HUES48 (cell line): ENCODE data around the gene LYPD4.

ENCODE experiments used
- H3K27ac ChIP-seq: one replicate; pipeline ENCODE4 v1.7.0; 2013; ENCODE audit warnings: low read depth, low read length, inconsistent platforms
- H3K27me3 ChIP-seq: 2 replicates; pipeline ENCODE4 v1.6.1; 2013; ENCODE audit warnings: mild to moderate bottlenecking, low read length; ENCODE audit not compliant: control insufficient read depth, insufficient read depth
- H3K36me3 ChIP-seq: 2 replicates; pipeline ENCODE4 v1.6.1; 2013; ENCODE audit warnings: low read length; ENCODE audit not compliant: control insufficient read depth, insufficient read depth
- H3K4me1 ChIP-seq: 2 replicates; pipeline ENCODE4 v1.6.1; 2013; ENCODE audit warnings: mild to moderate bottlenecking, low read length; ENCODE audit not compliant: control insufficient read depth, insufficient read depth
- H3K4me3 ChIP-seq: 2 replicates; pipeline ENCODE4 v1.5.1; 2013; ENCODE audit warnings: mild to moderate bottlenecking, low read depth, low read length
- H3K9ac ChIP-seq: 2 replicates; pipeline ENCODE4 v1.6.1; 2013; ENCODE audit warnings: mild to moderate bottlenecking, low read depth, low read length, moderate library complexity
- H3K9me3 ChIP-seq: 2 replicates; pipeline ENCODE4 v1.6.1; 2013; ENCODE audit warnings: low read length; ENCODE audit not compliant: control insufficient read depth, insufficient read depth

The LYPD4 gene

GRCh38 chr19:41847351-41848105, 3.0 kb upstream of the LYPD4 start:
- H3K36me3 ChIP-seq, result no peaks in the 10 kb centered on the region

DNA sequence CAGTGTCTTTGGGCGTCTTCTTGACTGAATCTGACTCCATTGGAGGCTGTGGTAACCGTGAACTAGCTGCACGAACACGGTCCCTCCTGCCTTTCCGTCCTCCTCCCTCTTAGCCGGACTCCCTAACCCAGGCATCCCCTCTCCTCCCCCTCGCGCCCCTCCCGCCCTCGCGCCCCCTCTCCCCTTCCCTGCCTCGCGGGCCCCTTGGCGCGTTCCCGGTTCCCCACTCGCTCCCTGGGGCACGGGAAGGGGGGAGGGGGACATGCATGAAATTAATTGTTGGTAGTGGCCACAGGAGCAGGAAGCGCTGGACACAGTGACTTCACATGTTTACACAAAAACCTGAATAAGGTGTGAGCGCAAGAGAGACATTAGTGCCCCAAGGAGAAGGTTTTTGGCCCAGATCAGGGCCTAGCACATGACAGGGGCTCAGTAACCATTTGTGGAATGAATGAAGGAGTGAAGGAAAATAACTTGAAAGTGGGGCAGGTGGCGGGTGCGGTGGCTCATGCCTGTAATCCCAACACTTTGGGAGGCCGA, 638 bp upstream of the LYPD4 start:
- no peaks in the 10 kb centered on the region for H3K4me1 ChIP-seq
- no peak overlapping the region for H3K9ac ChIP-seq
- H3K27ac ChIP-seq, result no peak overlapping the region

More at GRCh38 chr19:41847351-41848105, 3.0 kb upstream of the LYPD4 start:
- no peak overlapping the region for H3K4me3 ChIP-seq
- no peaks in the 10 kb centered on the region for H3K9me3 ChIP-seq
- peaks cover 4% of the 10 kb centered on the region; the same call in 1 of the 2 replicates for H3K4me1 ChIP-seq
- H3K27ac ChIP-seq, result no peak overlapping the region
- no peak overlapping the region for H3K9ac ChIP-seq
- no peaks in the 10 kb centered on the region; the same call in 1 of the 2 replicates for H3K27me3 ChIP-seq

GRCh38 chr19:41845001-41845050, 343 bp upstream of the LYPD4 start, which contains the start of gene DMRTC2:
TSS of gene DMRTC2 (plus strand) at chr19:41845042. CDS start at chr19:41847429, 2,387 bp downstream.
- no peaks in the 10 kb centered on the region for H3K27me3 ChIP-seq
- no peak within 1 kb of the TSS for H3K27ac ChIP-seq
- H3K9ac ChIP-seq, result no peak within 1 kb of the TSS
- no peaks in the 10 kb centered on the region for H3K4me1 ChIP-seq
- H3K4me3 ChIP-seq, result no peak within 1 kb of the TSS
- no peaks in the 10 kb centered on the region for H3K9me3 ChIP-seq
- H3K36me3 ChIP-seq, result no peaks in the 10 kb centered on the region

More for the DNA sequence above, 638 bp upstream of the LYPD4 start:
- H3K27me3 ChIP-seq, result no peaks in the 10 kb centered on the region
- no peak overlapping the region for H3K4me3 ChIP-seq
- H3K9me3 ChIP-seq, result no peaks in the 10 kb centered on the region
- H3K36me3 ChIP-seq, result no peaks in the 10 kb centered on the region

GRCh38 chr19:41843371-41843770, 1.1 kb downstream of the LYPD4 start:
- Histone ChIP-seq H3K27me3 (no peaks in the 10 kb centered on the region), H3K9me3 (no peaks in the 10 kb centered on the region), H3K4me1 (no peaks in the 10 kb centered on the region), H3K27ac (no peak overlapping the region), H3K36me3 (no peaks in the 10 kb centered on the region), H3K4me3 (no peak overlapping the region), H3K9ac (no peak overlapping the region)

- no peak overlapping the region for H3K9ac ChIP-seq
- no peaks in the 10 kb centered on the region; the same call in 1 of the 2 replicates for H3K27me3 ChIP-seq
- no peak overlapping the region for H3K27ac ChIP-seq
- H3K4me3 ChIP-seq, result no peak overlapping the region
- no peaks in the 10 kb centered on the region for H3K9me3 ChIP-seq
- H3K36me3 ChIP-seq, result no peaks in the 10 kb centered on the region
- no peaks in the 10 kb centered on the region for H3K4me1 ChIP-seq
These were observed 5.3 kb downstream of the LYPD4 start for GRCh38 chr19:41839211-41839610.

- Histone ChIP-seq H3K27ac (no peak overlapping the region), H3K9me3 (no peaks in the 10 kb centered on the region), H3K4me1 (no peaks in the 10 kb centered on the region), H3K36me3 (no peaks in the 10 kb centered on the region), H3K27me3 (no peaks in the 10 kb centered on the region; the same call in 1 of the 2 replicates), H3K4me3 (no peak overlapping the region), H3K9ac (no peak overlapping the region)
These were observed 6.3 kb downstream of the LYPD4 start for GRCh38 chr19:41837981-41838708.

DNA sequence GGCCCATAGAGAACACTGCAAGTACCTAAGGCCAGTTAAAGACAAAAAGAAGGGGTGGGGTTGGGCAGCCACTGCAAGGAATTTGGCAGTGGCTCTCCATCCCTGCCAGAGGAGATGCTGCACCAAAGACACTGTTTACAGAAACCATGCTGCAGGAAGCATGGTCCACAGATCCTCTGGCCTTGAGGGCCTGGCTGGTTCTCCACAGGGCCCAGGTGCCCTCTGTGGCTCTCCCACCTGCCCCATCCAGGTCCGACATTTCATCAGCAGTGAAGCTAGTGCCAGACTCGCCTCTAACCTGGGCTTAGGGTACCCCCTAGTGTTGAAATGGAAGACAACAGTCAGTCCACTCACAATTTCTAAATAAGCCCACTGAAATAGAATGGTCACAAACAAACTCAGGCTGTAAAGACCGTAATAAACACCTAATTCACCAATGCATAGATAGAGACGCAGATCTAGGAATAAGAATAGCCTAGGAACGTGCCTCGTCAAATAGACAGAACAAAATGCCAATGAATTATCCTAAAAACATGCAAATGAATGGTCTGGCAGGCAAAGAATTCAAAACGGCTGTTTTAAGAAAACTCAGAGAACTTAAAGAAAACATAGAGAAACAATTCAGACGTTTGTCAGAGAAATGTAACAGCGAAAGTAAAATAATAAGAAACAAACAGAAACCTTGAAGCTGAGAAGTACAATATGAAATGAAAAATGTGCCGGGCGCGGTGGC, 23.3 kb downstream of the LYPD4 start:
- H3K27ac ChIP-seq, result no peak overlapping the region
- no peak overlapping the region for H3K4me3 ChIP-seq
- H3K9me3 ChIP-seq, result no peaks in the 10 kb centered on the region
- no peak overlapping the region for H3K9ac ChIP-seq
- H3K36me3 ChIP-seq, result no peaks in the 10 kb centered on the region
- H3K27me3 ChIP-seq, result no peaks in the 10 kb centered on the region
- no peaks in the 10 kb centered on the region for H3K4me1 ChIP-seq

GRCh38 chr19:41816761-41817160, 27.7 kb downstream of the LYPD4 start:
- Histone ChIP-seq H3K4me1 (no peaks in the 10 kb centered on the region), H3K27me3 (0 out of 2 replicates have a peak, but pooled peaks cover 2% of the 10 kb centered on the region), H3K4me3 (no peak overlapping the region), H3K9me3 (no peaks in the 10 kb centered on the region), H3K27ac (no peak overlapping the region), H3K36me3 (no peaks in the 10 kb centered on the region), H3K9ac (no peak overlapping the region)

GRCh38 chr19:41815301-41815700, 29.2 kb downstream of the LYPD4 start:
- H3K36me3 ChIP-seq, result no peaks in the 10 kb centered on the region
- no peak overlapping the region for H3K9ac ChIP-seq
- H3K4me1 ChIP-seq, result no peaks in the 10 kb centered on the region
- no peak overlapping the region for H3K4me3 ChIP-seq
- no peaks in the 10 kb centered on the region for H3K9me3 ChIP-seq
- 0 out of 2 replicates have a peak, but pooled peaks cover 2% of the 10 kb centered on the region for H3K27me3 ChIP-seq
- H3K27ac ChIP-seq, result no peak overlapping the region

DNA sequence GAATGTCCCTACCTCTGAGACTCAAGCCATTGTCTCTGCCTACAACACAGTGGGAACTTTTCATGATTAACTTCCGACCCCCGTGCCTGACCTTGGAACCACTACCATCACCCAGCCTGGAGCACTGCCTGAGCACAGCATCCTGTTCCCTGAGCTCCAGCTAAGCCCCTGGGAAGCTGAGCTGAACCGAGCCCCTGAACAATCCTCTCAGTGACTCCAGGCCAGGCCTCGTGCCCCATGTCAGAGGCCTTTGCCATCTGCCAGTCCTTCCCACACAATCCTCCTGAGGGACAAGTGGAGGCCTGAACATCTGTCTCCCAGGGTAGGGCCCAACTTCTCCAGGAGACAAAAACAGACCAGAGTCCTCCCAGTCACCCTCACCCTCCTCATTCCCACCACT, 30.6 kb downstream of the LYPD4 start:
- Histone ChIP-seq H3K4me1 (no peaks in the 10 kb centered on the region), H3K27me3 (0 out of 2 replicates have a peak, but pooled peaks cover 2% of the 10 kb centered on the region), H3K4me3 (no peak overlapping the region), H3K9me3 (no peaks in the 10 kb centered on the region), H3K27ac (no peak overlapping the region), H3K9ac (no peak overlapping the region), H3K36me3 (no peaks in the 10 kb centered on the region)

DNA sequence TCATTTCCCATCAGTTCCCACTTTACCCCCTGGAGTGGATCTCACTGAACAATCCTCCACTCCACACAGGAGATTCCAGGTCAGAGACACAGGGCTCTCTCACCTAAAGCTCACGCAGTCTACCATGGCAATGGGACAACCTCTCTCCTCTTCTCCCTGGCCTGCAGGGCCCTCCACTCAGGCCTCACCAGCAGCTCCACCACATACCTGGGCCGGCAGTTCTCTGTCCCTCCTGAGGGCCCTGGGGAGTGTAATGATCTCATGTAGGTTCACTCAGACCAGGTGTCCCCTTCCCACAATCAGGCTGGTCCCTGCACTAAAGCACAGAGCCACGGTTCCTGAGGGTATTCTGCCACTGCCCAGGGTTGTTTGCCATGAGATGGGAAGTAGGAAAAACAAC, 32.5 kb downstream of the LYPD4 start:
- no peak overlapping the region for H3K27ac ChIP-seq
- H3K9me3 ChIP-seq, result no peaks in the 10 kb centered on the region
- no peak overlapping the region for H3K9ac ChIP-seq
- no peaks in the 10 kb centered on the region for H3K4me1 ChIP-seq
- no peaks in the 10 kb centered on the region for H3K36me3 ChIP-seq
- H3K27me3 ChIP-seq, result 0 out of 2 replicates have a peak, but pooled peaks cover 2% of the 10 kb centered on the region
- H3K4me3 ChIP-seq, result no peak overlapping the region
